Liver (tissue), 3 donors: ENCODE results near the gene ZNF622.

Source experiments
- GABPA ChIP-seq, 2 donors: IDR thresholded peaks in 1 of 2; conservative IDR thresholded peaks in 1 of 2; 2 replicates each; pipeline ENCODE4 v1.6.1; 2016; ENCODE audit warnings: antibody characterized with exemption in 2 of 2, mild to moderate bottlenecking in 1 of 2, moderate library complexity in 1 of 2
- REST ChIP-seq: IDR thresholded peaks from 2 replicates; pipeline ENCODE4 v1.6.1; 2016; ENCODE audit warnings: antibody characterized with exemption, mild to moderate bottlenecking
- TAF1 ChIP-seq: conservative IDR thresholded peaks from 2 replicates; pipeline ENCODE4 v1.6.1; 2016; ENCODE audit warnings: antibody characterized with exemption, mild to moderate bottlenecking
- TF ChIP-seq, protein P1 (sequence below): fragments of 150-350 bp; IDR thresholded peaks from 2 replicates; pipeline ENCODE4 v1.5.1; 2017; ENCODE audit warnings: improper control_type of control experiment, low read depth, low read length; ENCODE audit not compliant: missing input control
- TF ChIP-seq, protein P2 (sequence below): IDR thresholded peaks from 2 replicates; pipeline ENCODE4 v1.6.1; 2016; ENCODE audit warnings: antibody characterized with exemption
- TF ChIP-seq, protein P3 (sequence below): IDR thresholded peaks from 2 replicates; pipeline ENCODE4 v1.6.1; 2016; ENCODE audit warnings: antibody characterized with exemption
- donor health status: healthy.
- donor health status: healthy.

- TF ChIP-seq, protein P1, sequence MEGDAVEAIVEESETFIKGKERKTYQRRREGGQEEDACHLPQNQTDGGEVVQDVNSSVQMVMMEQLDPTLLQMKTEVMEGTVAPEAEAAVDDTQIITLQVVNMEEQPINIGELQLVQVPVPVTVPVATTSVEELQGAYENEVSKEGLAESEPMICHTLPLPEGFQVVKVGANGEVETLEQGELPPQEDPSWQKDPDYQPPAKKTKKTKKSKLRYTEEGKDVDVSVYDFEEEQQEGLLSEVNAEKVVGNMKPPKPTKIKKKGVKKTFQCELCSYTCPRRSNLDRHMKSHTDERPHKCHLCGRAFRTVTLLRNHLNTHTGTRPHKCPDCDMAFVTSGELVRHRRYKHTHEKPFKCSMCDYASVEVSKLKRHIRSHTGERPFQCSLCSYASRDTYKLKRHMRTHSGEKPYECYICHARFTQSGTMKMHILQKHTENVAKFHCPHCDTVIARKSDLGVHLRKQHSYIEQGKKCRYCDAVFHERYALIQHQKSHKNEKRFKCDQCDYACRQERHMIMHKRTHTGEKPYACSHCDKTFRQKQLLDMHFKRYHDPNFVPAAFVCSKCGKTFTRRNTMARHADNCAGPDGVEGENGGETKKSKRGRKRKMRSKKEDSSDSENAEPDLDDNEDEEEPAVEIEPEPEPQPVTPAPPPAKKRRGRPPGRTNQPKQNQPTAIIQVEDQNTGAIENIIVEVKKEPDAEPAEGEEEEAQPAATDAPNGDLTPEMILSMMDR, result no peak
- no peak for TF ChIP-seq REST
- TF ChIP-seq, protein P2, sequence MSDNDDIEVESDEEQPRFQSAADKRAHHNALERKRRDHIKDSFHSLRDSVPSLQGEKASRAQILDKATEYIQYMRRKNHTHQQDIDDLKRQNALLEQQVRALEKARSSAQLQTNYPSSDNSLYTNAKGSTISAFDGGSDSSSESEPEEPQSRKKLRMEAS, result no peak
- TF ChIP-seq, protein P3, sequence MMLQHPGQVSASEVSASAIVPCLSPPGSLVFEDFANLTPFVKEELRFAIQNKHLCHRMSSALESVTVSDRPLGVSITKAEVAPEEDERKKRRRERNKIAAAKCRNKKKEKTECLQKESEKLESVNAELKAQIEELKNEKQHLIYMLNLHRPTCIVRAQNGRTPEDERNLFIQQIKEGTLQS, result no peak
- TF ChIP-seq GABPA (IDR thresholded peaks at IDR 0.05 in 1 of 2, conservative IDR thresholded peaks at IDR 0.05 in 1 of 2), result no peak
- no peak for TF ChIP-seq TAF1
Measured at GRCh38 chr5:16492398-16493140, 27.0 kb upstream of the ZNF622 start.
